Transverse colon (tissue), 4 donors: ENCODE measurements around the gene AIG1.

Experiments
- CTCF ChIP-seq, 5 experiments: fragments of 200-600 bp in 3 of 5; fragments of 450-650 bp in 2 of 5; sonication (generic) in 3 of 5; IDR thresholded peaks; 1 replicate in 2 of 5; 2 replicates in 3 of 5; pipeline ENCODE4 v1.5.1; 2016 to 2017; ENCODE audit warnings: antibody characterized with exemption in 5 of 5, inconsistent platforms in 3 of 5, mild to moderate bottlenecking in 2 of 5, moderate library complexity in 1 of 5
- EP300 ChIP-seq: sonication (generic); formaldehyde crosslinking; IDR thresholded peaks from one replicate; pipeline ENCODE4 v1.6.1; 2017; ENCODE audit warnings: antibody characterized with exemption, low read depth
- POLR2A ChIP-seq: fragments of 450-650 bp; IDR thresholded peaks from one replicate; pipeline ENCODE4 v1.6.1; 2016; ENCODE audit warnings: antibody characterized with exemption, mild to moderate bottlenecking, moderate library complexity
- POLR2AphosphoS5 ChIP-seq, 3 donors: sonication (generic); formaldehyde crosslinking; IDR thresholded peaks; one replicate each; pipeline ENCODE4 v1.6.1; 2016; ENCODE audit warnings: antibody characterized with exemption in 3 of 3

GRCh38 chr6:143339223-143339622 lies 278.5 kb downstream of the AIG1 start:
- TF ChIP-seq CTCF (IDR thresholded peaks at IDR 0.05) (no peak), POLR2A (no peak), POLR2AphosphoS5 (IDR thresholded peaks at IDR 0.05) (no peak), EP300 (no peak)
